AG04450 (cell line): Measurements from ENCODE around the gene WDR82. TPM values are rescaled to one million over a fixed set of nuclear protein-coding genes. Genes with fewer than 3 reads are reported as not detected.

ENCODE experiments used
- CTCF ChIA-PET: fragments of 300-600, 350-600 bp; formaldehyde crosslinking; extraction: SDS; loops from one replicate; lab custom pipeline; 2022; ENCODE audit warnings: antibody characterized with exemption, inconsistent platforms; lab: Charles Lee
- POLR2A ChIA-PET: fragments of 350-600 bp; formaldehyde crosslinking; extraction: SDS; loops from one replicate; lab custom pipeline; 2021; ENCODE audit warnings: antibody characterized with exemption, inconsistent platforms; lab: Yijun Ruan, JAX
- DNase-seq: peaks from one replicate; pipeline ENCODE4 v3.0.0-alpha.2; 2011; ENCODE audit warnings: low read depth, low spot score
- H3K27ac ChIP-seq: one replicate; pipeline ENCODE4 v1.5.1; 2012; ENCODE audit warnings: low read depth, low read length, control low read depth
- H3K27me3 ChIP-seq: one replicate; pipeline ENCODE4 v1.6.0; 2012; ENCODE audit warnings: low read length; ENCODE audit not compliant: control insufficient read depth, insufficient read depth
- H3K4me3 ChIP-seq: 2 replicates; pipeline ENCODE4 v1.5.1; 2011; ENCODE audit warnings: mild to moderate bottlenecking, low read depth, low read length, control low read depth
- H3K9me3 ChIP-seq: 2 replicates; pipeline ENCODE4 v1.5.1; 2012; ENCODE audit warnings: low read length; ENCODE audit not compliant: control insufficient read depth, insufficient read depth
- CTCF ChIP-seq: IDR thresholded peaks from 2 replicates; pipeline ENCODE4 v1.5.1; 2011; ENCODE audit warnings: low read depth, low read length, control low read depth, inconsistent platforms
- polyA plus RNA-seq: library from polyadenylated mRNA; depleted of rRNA; stranded (reverse); fragments of >200 nt; gene quantifications from 2 replicates; pipeline ENCODE4 v1.2.3, GENCODE V29; 2011

WDR82 gene
- polyA plus RNA-seq, 1 experiment = 77.6 TPM

DNA sequence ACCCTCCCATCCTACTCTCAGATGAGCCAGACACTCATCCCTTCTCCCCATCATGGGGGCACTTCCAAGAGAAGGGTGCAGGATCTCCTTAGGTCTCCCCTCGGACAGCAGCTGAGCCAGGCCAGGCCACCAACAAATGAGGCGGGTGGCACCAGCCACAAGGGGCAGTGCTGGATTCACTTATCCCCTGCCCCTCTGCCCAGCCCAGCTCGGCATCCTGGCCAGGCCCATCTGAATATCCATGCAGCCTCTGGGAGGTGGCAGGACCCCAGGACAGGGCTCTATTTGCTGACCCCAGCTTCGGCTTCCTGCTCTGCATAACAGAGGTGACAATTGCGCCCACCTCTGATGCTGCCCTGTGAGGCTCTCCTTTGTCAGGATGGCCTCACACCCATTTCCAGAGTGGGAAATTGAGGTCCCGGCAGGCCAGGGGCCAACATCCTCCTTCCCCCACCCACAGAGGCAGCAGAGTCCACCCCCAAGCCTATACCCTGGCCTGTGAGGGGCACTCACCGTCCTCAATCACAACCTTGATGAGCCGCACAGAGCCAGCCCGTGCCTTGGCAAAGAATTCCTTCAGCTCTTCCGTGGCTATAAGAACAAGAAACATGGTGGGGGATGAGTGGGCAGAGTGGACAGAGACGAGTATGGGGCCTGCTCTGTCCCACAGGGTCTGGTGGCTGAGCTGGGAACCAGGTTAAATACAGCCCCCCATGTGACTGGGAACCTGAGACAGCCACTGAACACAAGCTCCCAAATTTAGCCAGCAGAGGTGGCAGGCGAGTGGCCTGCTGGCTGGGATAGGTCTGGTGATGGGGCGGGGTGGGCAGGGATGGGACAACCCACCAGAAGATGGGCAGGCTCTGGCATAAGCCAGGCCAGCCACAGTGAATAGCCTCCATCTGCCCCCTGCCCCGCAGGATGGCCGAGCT lies 43.7 kb downstream of the WDR82 start:
- DNase-seq = no peak
- Histone ChIP-seq H3K4me3 (no peak overlapping the region), H3K9me3 (no peaks in the 10 kb centered on the region; the same call in 1 of the 2 replicates), H3K27me3 (no peaks in the 10 kb centered on the region), H3K27ac (no peak overlapping the region)
- CTCF ChIA-PET = interaction anchor here (4.1 to 4.8 kb wide), 2 partner anchors 14 to 104 kb away, joined by 22 to 52 read pairs; no protein-coding TSS in a partner anchor
- POLR2A ChIA-PET = interaction anchor here (1.1 kb wide), 1 partner anchor 36 kb away, joined by 5 read pairs; no protein-coding TSS in a partner anchor
- no peak for TF ChIP-seq CTCF

DNA sequence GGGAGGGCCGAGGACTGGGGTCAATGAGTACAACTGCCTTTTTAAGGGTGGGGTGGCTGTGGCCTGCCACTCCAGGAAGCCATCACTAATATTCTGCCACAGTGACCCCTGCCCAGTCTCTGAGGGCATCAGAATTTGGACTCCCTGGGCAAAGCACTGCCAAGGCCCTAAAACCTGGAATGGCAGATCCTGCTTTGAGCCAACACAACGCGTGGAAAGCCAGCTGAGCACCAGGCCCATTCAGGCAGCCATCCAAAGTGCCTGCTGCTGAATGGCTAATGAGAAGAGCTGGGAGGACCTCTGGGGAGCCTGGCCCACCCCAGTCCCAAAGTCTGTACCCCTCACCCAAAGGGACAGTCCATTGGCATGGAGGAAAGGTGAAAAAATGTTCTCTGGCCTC lies 44.5 kb downstream of the WDR82 start:
- no peaks in the 10 kb centered on the region for H3K27me3 ChIP-seq
- TF ChIP-seq CTCF = no peak
- H3K9me3 ChIP-seq = no peaks in the 10 kb centered on the region; the same call in 1 of the 2 replicates
- no peak overlapping the region for H3K4me3 ChIP-seq
- no peak for DNase-seq
- ChIA-PET POLR2A (no interaction called here), CTCF (interaction anchor here (0.7 to 4.8 kb wide), 4 partner anchors 13 to 105 kb away, joined by 3 to 52 read pairs (median 28); no protein-coding TSS in a partner anchor)
- H3K27ac ChIP-seq = no peak overlapping the region

GRCh38 chr3:52233108-52233591 lies 45.3 kb downstream of the WDR82 start:
- Histone ChIP-seq H3K9me3 (no peaks in the 10 kb centered on the region; the same call in 1 of the 2 replicates), H3K27me3 (no peaks in the 10 kb centered on the region), H3K4me3 (no peak overlapping the region), H3K27ac (no peak overlapping the region)
- no peak for TF ChIP-seq CTCF
- CTCF ChIA-PET = interaction anchor here (0.7 to 3.8 kb wide), 2 partner anchors 89 to 106 kb away, joined by 3 to 34 read pairs; no protein-coding TSS in a partner anchor
- POLR2A ChIA-PET = no interaction called here
- DNase-seq = no peak

GRCh38 chr3:52232279-52233107 lies 46.0 kb downstream of the WDR82 start:
- DNase-seq = no peak
- POLR2A ChIA-PET = no interaction called here
- Histone ChIP-seq H3K27ac (no peak overlapping the region), H3K27me3 (no peaks in the 10 kb centered on the region), H3K9me3 (no peaks in the 10 kb centered on the region; the same call in 1 of the 2 replicates), H3K4me3 (no peak overlapping the region)
- no peak for TF ChIP-seq CTCF
- CTCF ChIA-PET = interaction anchor here (1.0 to 3.8 kb wide), 7 partner anchors 10 to 156 kb away, joined by 3 to 34 read pairs (median 6); partner anchors contain the start of genes GLYCTK and WDR82
